NB4 (cell line): ENCODE results near the gene DAAM2.

ENCODE experiments used
- DNase-seq: peaks from one replicate; pipeline ENCODE4 v3.0.0; 2010; ENCODE audit warnings: low read depth
- H3K4me3 ChIP-seq: one replicate; pipeline ENCODE4 v1.5.1; 2011; ENCODE audit warnings: mild to moderate bottlenecking, low read depth, low read length, moderate library complexity
- CTCF ChIP-seq: IDR thresholded peaks from one replicate; pipeline ENCODE4 v1.5.1; 2012; ENCODE audit warnings: low read depth, low read length
- MAX ChIP-seq: IDR thresholded peaks from 2 replicates; pipeline ENCODE4 v1.6.1; 2011; ENCODE audit warnings: low read depth, low read length
- MYC ChIP-seq: IDR thresholded peaks from 2 replicates; pipeline ENCODE4 v1.6.1; 2011; ENCODE audit warnings: low read depth, low read length
- POLR2A ChIP-seq: IDR thresholded peaks from 2 replicates; pipeline ENCODE4 v1.6.1; 2011; ENCODE audit warnings: mild to moderate bottlenecking; ENCODE audit not compliant: insufficient read length; ENCODE audit errors: extremely low read depth

DAAM2 gene

GRCh38 chr6:39818695-39819094, 26.5 kb downstream of the DAAM2 start:
- H3K4me3 ChIP-seq: no peak overlapping the region
- TF ChIP-seq MAX (no peak), POLR2A (no peak), MYC (no peak)
- no peak for DNase-seq

GRCh38 chr6:39819228-39819627, 27.1 kb downstream of the DAAM2 start:
- TF ChIP-seq MAX (no peak), MYC (no peak), POLR2A (no peak), CTCF (no peak)
- DNase-seq: no peak
- no peak overlapping the region for H3K4me3 ChIP-seq

GRCh38 chr6:39819676-39820075, 27.5 kb downstream of the DAAM2 start:
- DNase-seq: no peak
- no peak overlapping the region for H3K4me3 ChIP-seq
- TF ChIP-seq MYC (no peak), POLR2A (no peak), MAX (no peak)

GRCh38 chr6:39820553-39820952, 28.4 kb downstream of the DAAM2 start:
- TF ChIP-seq CTCF (no peak), POLR2A (no peak), MAX (no peak), MYC (no peak)
- DNase-seq: no peak
- H3K4me3 ChIP-seq: no peak overlapping the region

- H3K4me3 ChIP-seq: no peak overlapping the region
- DNase-seq: no peak
- TF ChIP-seq MYC (no peak), CTCF (no peak), MAX (no peak), POLR2A (no peak)
These were observed 29.0 kb downstream of the DAAM2 start for GRCh38 chr6:39821046-39821740.

- no peak for DNase-seq
- TF ChIP-seq MYC: no peak
- no peak for TF ChIP-seq POLR2A
- TF ChIP-seq CTCF: no peak
- no peak for TF ChIP-seq MAX
- H3K4me3 ChIP-seq: no peak overlapping the region
These were observed 29.8 kb downstream of the DAAM2 start for GRCh38 chr6:39821742-39822532.
